ENCODE measurements around the gene HRH1. TPM values are rescaled to one million over a fixed set of nuclear protein-coding genes. Genes with fewer than 3 reads are reported as not detected.
A peak's percentile ranks its signal among the peaks of the same experiment; 100 is the strongest.

Gene HRH1
- polyA plus RNA-seq, 3 donors: 2.3 to 2.7 (median 2.3) TPM

- DNase-seq (ENCODE audit: low read depth in 3 of 3, low spot score in 2 of 3): no peak
Observed at GRCh38 chr3:11272906-11273574, 118.7 kb downstream of the HRH1 start.

GRCh38 chr3:11273891-11274291 lies 119.6 kb downstream of the HRH1 start:
- DNase-seq (ENCODE audit: low read depth in 3 of 3, low spot score in 2 of 3): no peak

GRCh38 chr3:11274566-11275142 lies 120.4 kb downstream of the HRH1 start:
- DNase-seq (ENCODE audit: low read depth in 3 of 3, low spot score in 2 of 3): no peak

- DNase-seq (ENCODE audit: low read depth in 3 of 3, low spot score in 2 of 3): no peak
Observed at GRCh38 chr3:11275926-11276325, 121.6 kb downstream of the HRH1 start.

- no peak for DNase-seq (ENCODE audit: low read depth in 3 of 3, low spot score in 2 of 3)
Observed at GRCh38 chr3:11276901-11277300, 122.6 kb downstream of the HRH1 start.

GRCh38 chr3:11282250-11283138 lies 128.2 kb downstream of the HRH1 start:
- peak; percentile 29 to 57 (median 41) for DNase-seq (ENCODE audit: low read depth in 3 of 3, low spot score in 2 of 3)

- no peak for DNase-seq (ENCODE audit: low read depth in 3 of 3, low spot score in 2 of 3)
Observed at GRCh38 chr3:11283139-11283475, 128.8 kb downstream of the HRH1 start.

- DNase-seq (ENCODE audit: low read depth in 3 of 3, low spot score in 2 of 3): no peak
Observed at GRCh38 chr3:11284011-11284410, 129.7 kb downstream of the HRH1 start.

- no peak for DNase-seq (ENCODE audit: low read depth in 3 of 3, low spot score in 2 of 3)
Observed at GRCh38 chr3:11285471-11285870, 131.2 kb downstream of the HRH1 start.

GRCh38 chr3:11287404-11287803 lies 133.1 kb downstream of the HRH1 start:
- no peak for DNase-seq (ENCODE audit: low read depth in 3 of 3, low spot score in 2 of 3)

GRCh38 chr3:11288021-11288491 lies 133.8 kb downstream of the HRH1 start:
- no peak for DNase-seq (ENCODE audit: low read depth in 3 of 3, low spot score in 2 of 3)

GRCh38 chr3:11288786-11289637 lies 134.7 kb downstream of the HRH1 start:
- no peak for DNase-seq (ENCODE audit: low read depth in 3 of 3, low spot score in 2 of 3)

- DNase-seq (ENCODE audit: low read depth in 3 of 3, low spot score in 2 of 3): no peak
Observed at GRCh38 chr3:11289864-11290263, 135.6 kb downstream of the HRH1 start.

GRCh38 chr3:11290743-11291680 lies 136.7 kb downstream of the HRH1 start:
- no peak for DNase-seq (ENCODE audit: low read depth in 3 of 3, low spot score in 2 of 3)

GRCh38 chr3:11291808-11292207 lies 137.5 kb downstream of the HRH1 start:
- DNase-seq (ENCODE audit: low read depth in 3 of 3, low spot score in 2 of 3): no peak

GRCh38 chr3:11297126-11297525 lies 142.8 kb downstream of the HRH1 start:
- no peak for DNase-seq (ENCODE audit: low read depth in 3 of 3, low spot score in 2 of 3)

- no peak for DNase-seq (ENCODE audit: low read depth in 3 of 3, low spot score in 2 of 3)
Observed at GRCh38 chr3:11300970-11301369, 146.7 kb downstream of the HRH1 start.

GRCh38 chr3:11302444-11302843 lies 148.2 kb downstream of the HRH1 start:
- DNase-seq (ENCODE audit: low read depth in 3 of 3, low spot score in 2 of 3): no peak

- DNase-seq (ENCODE audit: low read depth in 3 of 3, low spot score in 2 of 3): no peak
Observed at GRCh38 chr3:11304175-11304574, 149.9 kb downstream of the HRH1 start.

- DNase-seq (ENCODE audit: low read depth in 3 of 3, low spot score in 2 of 3): no peak
Observed at GRCh38 chr3:11305509-11305908, 151.2 kb downstream of the HRH1 start.
